Mesenchymal stem cell (in vitro differentiated cells and primary cell): ENCODE results near the gene DDAH2.

ENCODE experiments used
- DNase-seq: peaks from one replicate; pipeline ENCODE4 v3.0.0-alpha.2; 2013
- H2AFZ ChIP-seq: one replicate; pipeline ENCODE4 v1.6.1; 2013; ENCODE audit warnings: low read depth, mild to moderate bottlenecking, control low read depth, inconsistent platforms, low read length, moderate library complexity
- H2AK5ac ChIP-seq: 2 replicates; pipeline ENCODE4 v1.6.1; 2013; ENCODE audit warnings: low read length, moderate library complexity, mild to moderate bottlenecking, inconsistent platforms; ENCODE audit not compliant: severe bottlenecking
- H2BK120ac ChIP-seq: one replicate; pipeline ENCODE4 v1.6.1; 2013; ENCODE audit warnings: low read depth, mild to moderate bottlenecking, inconsistent platforms, low read length, moderate library complexity
- H2BK12ac ChIP-seq, 2 experiments: one replicate each; pipeline ENCODE4 v1.6.1; 2013; ENCODE audit warnings: inconsistent platforms in 2 of 2, low read length in 2 of 2, mild to moderate bottlenecking in 2 of 2, moderate library complexity in 2 of 2, control low read depth in 1 of 2
- H2BK15ac ChIP-seq: one replicate; pipeline ENCODE4 v1.6.1; 2013; ENCODE audit warnings: mild to moderate bottlenecking, low read depth, inconsistent platforms; ENCODE audit not compliant: poor library complexity, severe bottlenecking
- H2BK5ac ChIP-seq: 2 replicates; pipeline ENCODE4 v1.6.1; 2013; ENCODE audit warnings: low read depth, mild to moderate bottlenecking, low read length, control low read depth, inconsistent platforms; ENCODE audit not compliant: poor library complexity, severe bottlenecking
- H3K14ac ChIP-seq, 2 experiments: one replicate each; pipeline ENCODE4 v1.6.1; 2013; ENCODE audit warnings: inconsistent platforms in 2 of 2, low read length in 2 of 2, control low read depth in 1 of 2, mild to moderate bottlenecking in 1 of 2, moderate library complexity in 1 of 2
- H3K18ac ChIP-seq, 2 experiments: one replicate each; pipeline ENCODE4 v1.6.1; 2013; ENCODE audit warnings: inconsistent platforms in 2 of 2, low read length in 2 of 2, control low read depth in 1 of 2, low read depth in 1 of 2, mild to moderate bottlenecking in 1 of 2
- H3K23ac ChIP-seq, 2 experiments: one replicate each; pipeline ENCODE4 v1.6.1; 2013; ENCODE audit warnings: inconsistent platforms in 2 of 2, low read length in 2 of 2, mild to moderate bottlenecking in 2 of 2, moderate library complexity in 2 of 2, control low read depth in 1 of 2
- H3K27ac ChIP-seq: 2 replicates; pipeline ENCODE4 v1.5.1; 2013; ENCODE audit warnings: mild to moderate bottlenecking, moderate library complexity, low read length, control low read depth, inconsistent platforms; ENCODE audit not compliant: poor library complexity, severe bottlenecking
- H3K27me3 ChIP-seq, 2 experiments: 2 replicates each; pipeline versions ENCODE4 v1.6.1 to v1.7.0; 2013; ENCODE audit warnings: low read length in 2 of 2, mild to moderate bottlenecking in 2 of 2, moderate library complexity in 2 of 2, control low read depth in 1 of 2, inconsistent platforms in 1 of 2; ENCODE audit not compliant: control insufficient read depth in 1 of 2, insufficient read depth in 1 of 2
- H3K36me3 ChIP-seq, 2 experiments: 2 replicates each; pipeline versions ENCODE4 v1.6.1 to v1.7.0; 2013; ENCODE audit warnings: low read length in 2 of 2, control low read depth in 1 of 2, inconsistent platforms in 1 of 2, low read depth in 1 of 2, mild to moderate bottlenecking in 1 of 2; ENCODE audit not compliant: insufficient read depth in 2 of 2, control insufficient read depth in 1 of 2
- H3K4ac ChIP-seq, 2 experiments: one replicate each; pipeline ENCODE4 v1.6.1; 2013; ENCODE audit warnings: inconsistent platforms in 2 of 2, low read length in 2 of 2, mild to moderate bottlenecking in 2 of 2, moderate library complexity in 2 of 2, control low read depth in 1 of 2, low read depth in 1 of 2
- H3K4me1 ChIP-seq: 2 replicates; pipeline ENCODE4 v1.6.1; 2013; ENCODE audit warnings: low read depth, low read length, control low read depth; ENCODE audit not compliant: control insufficient read depth, insufficient read depth
- H3K4me2 ChIP-seq: 2 replicates; pipeline ENCODE4 v1.6.1; 2013; ENCODE audit warnings: low read length, mild to moderate bottlenecking, inconsistent platforms; ENCODE audit not compliant: poor library complexity, severe bottlenecking
- H3K4me3 ChIP-seq, 2 experiments: 2 replicates each; pipeline versions ENCODE4 v1.5.1 to v1.7.0; 2013; ENCODE audit warnings: low read length in 2 of 2, mild to moderate bottlenecking in 2 of 2, control low read depth in 1 of 2, low read depth in 1 of 2; ENCODE audit not compliant: insufficient read depth in 1 of 2
- H3K79me1 ChIP-seq: replicated peaks from 2 replicates; pipeline ENCODE4 v1.6.1; 2013; ENCODE audit warnings: mild to moderate bottlenecking, control low read depth, low read length, inconsistent platforms; ENCODE audit not compliant: poor library complexity, severe bottlenecking
- H3K9ac ChIP-seq: 2 replicates; pipeline ENCODE4 v1.7.0; 2013; ENCODE audit warnings: mild to moderate bottlenecking, low read length, moderate library complexity
- H3K9me3 ChIP-seq: 2 replicates; pipeline ENCODE4 v1.7.0; 2013; ENCODE audit warnings: mild to moderate bottlenecking, low read length; ENCODE audit not compliant: control insufficient read depth
- H4K8ac ChIP-seq: one replicate; pipeline ENCODE4 v1.6.1; 2013; ENCODE audit warnings: inconsistent platforms, mild to moderate bottlenecking, low read length, moderate library complexity
- H4K91ac ChIP-seq: one replicate; pipeline ENCODE4 v1.6.1; 2013; ENCODE audit warnings: mild to moderate bottlenecking, low read length, inconsistent platforms
- WGBS: methylation state at CpG from one replicate; pipeline ENCODE4 v1.1.7; 2013; ENCODE audit warnings: mixed read lengths; 5-methylcytosine and 5-hydroxymethylcytosine counted together

Gene DDAH2

DNA sequence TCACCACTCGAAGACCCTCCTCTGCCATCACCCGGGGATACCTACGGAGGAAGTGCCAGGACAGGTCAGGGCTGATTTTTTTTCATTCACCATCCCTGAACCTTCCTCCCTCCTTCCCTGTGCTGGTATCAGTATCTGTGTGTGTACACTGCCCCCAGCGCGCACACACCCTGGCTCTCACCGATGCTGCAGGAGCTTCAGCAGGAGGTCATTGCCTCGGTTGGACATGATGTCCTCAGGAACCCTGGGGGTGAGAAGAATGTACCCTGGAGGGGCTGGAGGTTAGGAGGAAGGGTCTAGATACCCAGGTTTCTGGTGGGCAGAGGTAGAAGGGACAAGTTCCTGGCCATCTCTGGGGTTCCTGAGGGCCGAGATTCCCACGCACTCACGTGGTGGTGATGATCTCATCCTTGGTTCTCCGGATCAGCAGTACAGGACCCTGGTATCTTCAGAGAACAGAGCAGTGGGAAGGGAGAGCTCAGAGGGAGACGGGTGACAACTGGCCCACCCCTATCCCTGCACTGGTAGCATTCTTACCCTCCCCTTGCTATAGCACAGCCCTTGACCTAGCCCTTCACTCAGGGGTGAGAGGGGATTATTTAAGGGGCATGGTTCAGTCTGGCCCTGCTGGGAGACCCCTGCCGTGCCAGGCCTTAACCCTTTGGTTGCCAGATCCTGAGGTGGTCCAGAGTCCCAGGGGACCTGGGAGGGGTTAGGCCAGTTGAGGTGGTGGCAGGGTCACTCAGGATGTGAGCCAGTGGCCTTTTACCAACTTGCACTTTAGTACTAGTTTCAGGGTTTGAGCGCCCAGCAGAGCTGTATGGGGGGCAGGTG is 41.0 kb downstream of the DDAH2 start:
- H3K36me3 ChIP-seq: peaks cover 74 to 82% of the 10 kb centered on the region in 2 experiments
- no peak overlapping the region for H4K91ac ChIP-seq
- H3K18ac ChIP-seq: no peak overlapping the region
- H3K27me3 ChIP-seq: no peaks in the 10 kb centered on the region
- H3K4me1 ChIP-seq: peaks cover 2% of the 10 kb centered on the region
- no peak overlapping the region for H3K4ac ChIP-seq
- no peak overlapping the region for H2BK5ac ChIP-seq
- H3K4me3 ChIP-seq: no peak overlapping the region
- H3K14ac ChIP-seq: no peak overlapping the region
- no peaks in the 10 kb centered on the region for H3K9me3 ChIP-seq
- H2BK15ac ChIP-seq: no peak overlapping the region
- no peak overlapping the region for H3K23ac ChIP-seq
- 91% methylated on average over 13 of the region's 14 CpGs for WGBS
- no peak overlapping the region for H2BK120ac ChIP-seq
- H4K8ac ChIP-seq: no peak overlapping the region
- no peak for DNase-seq
- H3K4me2 ChIP-seq: no peak overlapping the region
- no peak overlapping the region for H3K27ac ChIP-seq
- H3K9ac ChIP-seq: no peak overlapping the region
- H2AFZ ChIP-seq: no peak overlapping the region
- peaks cover 5% of the 10 kb centered on the region for H3K79me1 ChIP-seq
- no peak overlapping the region for H2BK12ac ChIP-seq
- H2AK5ac ChIP-seq: no peak overlapping the region

DNA sequence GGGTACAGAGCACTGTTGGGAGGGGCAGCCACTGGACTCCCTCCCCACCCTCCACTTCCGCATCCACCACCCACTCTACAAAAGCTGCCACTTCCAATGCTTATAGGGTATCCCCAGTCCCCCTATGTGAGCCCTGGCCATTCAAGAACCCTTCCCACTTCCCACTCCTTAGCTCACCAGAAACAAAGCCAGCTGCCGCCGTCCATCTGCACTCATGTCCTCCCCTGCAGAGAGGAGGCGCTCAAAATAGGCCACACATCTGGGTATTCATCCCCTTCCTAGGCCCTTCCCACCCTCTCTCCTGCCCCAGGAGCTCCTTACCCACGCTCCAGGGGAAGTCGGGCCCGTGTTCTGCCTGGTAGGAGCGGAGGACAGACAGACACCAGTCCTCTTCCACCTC is 41.8 kb downstream of the DDAH2 start:
- WGBS: 96% methylated on average over 8 of the region's 8 CpGs
- H3K4me1 ChIP-seq: peaks cover 2% of the 10 kb centered on the region
- H3K9ac ChIP-seq: no peak overlapping the region
- H2BK5ac ChIP-seq: no peak overlapping the region
- no peak overlapping the region for H3K23ac ChIP-seq
- no peak overlapping the region for H4K91ac ChIP-seq
- H3K27me3 ChIP-seq: no peaks in the 10 kb centered on the region
- no peak overlapping the region for H3K4me3 ChIP-seq
- H2BK120ac ChIP-seq: no peak overlapping the region
- no peak for DNase-seq
- no peak overlapping the region for H2AK5ac ChIP-seq
- no peak overlapping the region for H2AFZ ChIP-seq
- H3K36me3 ChIP-seq: peaks cover 71 to 75% of the 10 kb centered on the region in 2 experiments
- H3K27ac ChIP-seq: no peak overlapping the region
- H3K4me2 ChIP-seq: no peak overlapping the region
- H3K79me1 ChIP-seq: peaks cover 3% of the 10 kb centered on the region
- H3K4ac ChIP-seq: no peak overlapping the region
- no peak overlapping the region for H3K18ac ChIP-seq
- no peak overlapping the region for H4K8ac ChIP-seq
- H3K9me3 ChIP-seq: no peaks in the 10 kb centered on the region
- no peak overlapping the region for H2BK12ac ChIP-seq
- no peak overlapping the region for H2BK15ac ChIP-seq
- no peak overlapping the region for H3K14ac ChIP-seq

DNA sequence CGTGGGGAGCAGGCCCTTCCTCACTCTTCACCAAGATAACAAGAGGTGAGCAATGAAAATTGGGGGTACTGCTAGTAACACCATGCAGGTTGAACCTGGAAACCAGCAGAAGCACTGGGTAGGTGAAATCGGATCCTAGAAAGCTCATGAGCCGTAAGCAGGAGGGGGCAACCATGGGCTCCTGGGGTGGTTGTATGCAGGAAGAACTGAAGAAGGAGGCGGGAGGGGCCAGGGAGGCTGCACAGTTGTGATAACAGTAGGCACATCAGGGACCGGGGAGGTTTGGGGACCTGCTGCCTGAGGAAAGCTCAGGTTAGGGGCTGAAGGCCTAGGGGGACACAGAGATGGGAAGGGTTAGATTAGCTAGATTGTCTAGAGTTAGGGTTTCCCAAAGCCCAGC is 42.6 kb downstream of the DDAH2 start:
- Histone ChIP-seq H4K8ac (no peak overlapping the region), H3K79me1 (peaks cover 3% of the 10 kb centered on the region), H3K4me1 (peaks cover 7% of the 10 kb centered on the region), H2BK5ac (no peak overlapping the region), H3K23ac (no peak overlapping the region), H3K4me2 (no peak overlapping the region), H2AFZ (no peak overlapping the region), H2BK15ac (no peak overlapping the region), H2BK12ac (no peak overlapping the region), H3K36me3 (peaks cover 66 to 68% of the 10 kb centered on the region in 2 experiments), H4K91ac (no peak overlapping the region), H3K4me3 (no peak overlapping the region), H2AK5ac (no peak overlapping the region), H3K27me3 (no peaks in the 10 kb centered on the region), H3K14ac (no peak overlapping the region), H3K4ac (no peak overlapping the region), H3K9me3 (no peaks in the 10 kb centered on the region), H3K9ac (no peak overlapping the region), H2BK120ac (no peak overlapping the region), H3K27ac (no peak overlapping the region), H3K18ac (no peak overlapping the region)
- 90% methylated on average over 5 of the region's 5 CpGs for WGBS
- no peak for DNase-seq

DNA sequence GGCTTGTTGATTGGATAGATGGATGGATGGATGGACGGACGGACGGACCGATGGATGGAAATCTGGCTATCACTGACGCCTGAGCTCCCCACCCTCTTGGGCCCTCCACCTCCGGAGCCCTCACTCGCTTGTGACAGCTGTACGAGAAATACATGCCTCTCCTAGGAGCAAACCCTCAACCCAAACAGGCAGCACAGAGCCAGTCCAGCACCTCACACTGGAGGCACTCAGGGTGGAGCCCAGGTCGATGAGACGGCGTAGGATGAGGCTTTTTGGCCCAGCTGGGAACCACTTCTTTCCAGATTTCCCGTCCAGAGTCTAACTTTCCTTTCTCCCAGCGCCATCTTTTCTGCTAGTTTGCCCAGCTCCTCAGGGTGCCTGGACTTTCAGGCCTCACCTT is 45.5 kb downstream of the DDAH2 start:
- Histone ChIP-seq H3K79me1 (no peaks in the 10 kb centered on the region), H3K9me3 (no peaks in the 10 kb centered on the region), H3K4me3 (no peak overlapping the region), H3K4ac (no peak overlapping the region), H2BK15ac (no peak overlapping the region), H3K18ac (no peak overlapping the region), H3K27ac (no peak overlapping the region), H2AFZ (no peak overlapping the region), H2BK5ac (no peak overlapping the region), H3K27me3 (no peaks in the 10 kb centered on the region), H2AK5ac (no peak overlapping the region), H3K9ac (no peak overlapping the region), H3K4me1 (peaks cover 12% of the 10 kb centered on the region), H2BK12ac (no peak overlapping the region), H3K4me2 (no peak overlapping the region), H3K14ac (no peak overlapping the region), H4K91ac (no peak overlapping the region), H3K36me3 (peaks cover 39 to 40% of the 10 kb centered on the region in 2 experiments), H4K8ac (no peak overlapping the region), H2BK120ac (no peak overlapping the region), H3K23ac (no peak overlapping the region)
- DNase-seq: no peak
- 89% methylated on average over 13 of the region's 13 CpGs for WGBS
